PC-9 (cell line): Measurements from ENCODE around the gene HCST. TPM values are rescaled to one million over a fixed set of nuclear protein-coding genes. Genes with fewer than 3 reads are reported as not detected.

Experiments
- BruUV-seq: library from RNA; stranded (reverse); fragments of 400-500 nt; replicated peaks from 2 replicates; lab custom pipeline; 2021; lab: Mats Ljungman, UMichigan
- CTCF ChIA-PET: fragments of 300-600 bp; sonication (Branson Sonifier 250); formaldehyde crosslinking; loops from one replicate; lab custom pipeline; 2022; ENCODE audit warnings: antibody characterized with exemption; lab: Charles Lee
- POLR2A ChIA-PET: fragments of 300-600 bp; sonication (Branson Sonifier 250); formaldehyde crosslinking; loops from one replicate; lab custom pipeline; 2022; ENCODE audit warnings: antibody characterized with exemption; ENCODE audit not compliant: unreplicated experiment; lab: Charles Lee
- DNase-seq, 2 experiments: peaks; one replicate each; pipeline versions ENCODE4 v3.0.0 to v3.0.0-alpha.2; 2015 to 2022; ENCODE audit warnings: mixed read lengths in 1 of 2
- H2AFZ ChIP-seq: fragments of 200-600 bp; sonication (generic); 2 replicates; pipeline ENCODE4 v1.8.1; 2017; ENCODE audit warnings: antibody characterized with exemption
- H3F3A ChIP-seq: fragments of 200-600 bp; sonication (generic); 2 replicates; pipeline ENCODE4 v1.8.1; 2017; ENCODE audit warnings: antibody characterized with exemption, mild to moderate bottlenecking, low read depth; ENCODE audit not compliant: insufficient read depth
- H3K27ac ChIP-seq: fragments of 200-600 bp; sonication (generic); 2 replicates; pipeline ENCODE4 v1.6.1; 2016; ENCODE audit warnings: mixed run types
- H3K27me3 ChIP-seq: fragments of 200-600 bp; sonication (generic); 2 replicates; pipeline ENCODE4 v1.6.1; 2016; ENCODE audit warnings: low read depth, mixed run types; ENCODE audit not compliant: insufficient read depth
- H3K36me3 ChIP-seq: fragments of 200-600 bp; sonication (generic); 2 replicates; pipeline ENCODE4 v1.6.1; 2016; ENCODE audit warnings: low read depth, mixed run types
- H3K4me1 ChIP-seq: fragments of 200-600 bp; sonication (generic); replicated peaks from 2 replicates; pipeline ENCODE4 v1.6.1; 2016; ENCODE audit warnings: mixed run types; ENCODE audit not compliant: insufficient read depth
- H3K4me2 ChIP-seq: fragments of 200-600 bp; sonication (generic); 2 replicates; pipeline ENCODE4 v1.6.1; 2017; ENCODE audit warnings: mixed run types
- H3K4me3 ChIP-seq: fragments of 200-600 bp; sonication (generic); 2 replicates; pipeline ENCODE4 v1.6.1; 2016; ENCODE audit warnings: mixed run types
- H3K79me2 ChIP-seq: fragments of 200-600 bp; sonication (generic); 2 replicates; pipeline ENCODE4 v1.6.1; 2017; ENCODE audit warnings: low read depth, mixed run types
- H3K9me2 ChIP-seq: fragments of 200-600 bp; sonication (generic); 2 replicates; pipeline ENCODE4 v1.8.1; 2017; ENCODE audit warnings: mild to moderate bottlenecking; ENCODE audit not compliant: insufficient read depth
- H3K9me3 ChIP-seq: fragments of 200-600 bp; sonication (generic); 2 replicates; pipeline ENCODE4 v1.8.1; 2016; ENCODE audit warnings: low read depth; ENCODE audit not compliant: insufficient read depth
- H4K20me1 ChIP-seq: fragments of 200-600 bp; sonication (generic); 2 replicates; pipeline ENCODE4 v1.8.1; 2017; ENCODE audit not compliant: insufficient read depth
- EZH2 ChIP-seq: fragments of 200-600 bp; sonication (generic); IDR thresholded peaks from 2 replicates; pipeline ENCODE4 v1.8.0; 2017; ENCODE audit warnings: antibody characterized with exemption, low read depth
- intact Hi-C: fragments of 100-400 bp; cut with micrococcal nuclease; formaldehyde crosslinking; loops from one replicate; pipeline ENCODE4 v1.10.0; 2022; ENCODE audit not compliant: unreplicated experiment
- total RNA-seq: library from RNA; stranded (reverse); gene quantifications from 2 replicates; pipeline ENCODE4 v1.2.3, GENCODE V29; 2021
- TF ChIP-seq, protein P1 (sequence below): fragments of 200-600 bp; sonication (generic); conservative IDR thresholded peaks from 2 replicates; pipeline ENCODE4 v1.6.1; 2017; ENCODE audit warnings: mixed run types, antibody characterized with exemption, mild to moderate bottlenecking, moderate library complexity

Gene HCST
- total RNA-seq, 1 experiment from 2014 or later = 1.8 TPM

DNA sequence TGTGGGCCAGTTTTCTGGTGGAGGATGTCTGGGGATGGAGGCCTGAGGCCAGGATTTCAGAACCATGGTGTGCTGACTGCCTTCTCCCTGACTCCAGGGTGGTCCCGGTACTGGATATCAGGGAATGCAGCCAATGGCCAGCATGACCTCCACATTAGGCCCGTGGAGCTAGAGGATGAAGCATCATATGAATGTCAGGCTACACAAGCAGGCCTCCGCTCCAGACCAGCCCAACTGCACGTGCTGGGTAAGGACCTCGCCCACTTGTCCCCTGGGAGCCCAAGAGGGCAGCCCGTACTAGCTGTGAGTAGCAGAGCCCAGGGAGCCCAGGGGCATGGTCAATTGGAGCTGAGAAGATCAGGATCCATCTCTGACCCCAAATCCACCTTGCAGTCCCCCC is 44.0 kb upstream of the HCST start:
- TF ChIP-seq EZH2 = no peak
- TF ChIP-seq, protein P1, sequence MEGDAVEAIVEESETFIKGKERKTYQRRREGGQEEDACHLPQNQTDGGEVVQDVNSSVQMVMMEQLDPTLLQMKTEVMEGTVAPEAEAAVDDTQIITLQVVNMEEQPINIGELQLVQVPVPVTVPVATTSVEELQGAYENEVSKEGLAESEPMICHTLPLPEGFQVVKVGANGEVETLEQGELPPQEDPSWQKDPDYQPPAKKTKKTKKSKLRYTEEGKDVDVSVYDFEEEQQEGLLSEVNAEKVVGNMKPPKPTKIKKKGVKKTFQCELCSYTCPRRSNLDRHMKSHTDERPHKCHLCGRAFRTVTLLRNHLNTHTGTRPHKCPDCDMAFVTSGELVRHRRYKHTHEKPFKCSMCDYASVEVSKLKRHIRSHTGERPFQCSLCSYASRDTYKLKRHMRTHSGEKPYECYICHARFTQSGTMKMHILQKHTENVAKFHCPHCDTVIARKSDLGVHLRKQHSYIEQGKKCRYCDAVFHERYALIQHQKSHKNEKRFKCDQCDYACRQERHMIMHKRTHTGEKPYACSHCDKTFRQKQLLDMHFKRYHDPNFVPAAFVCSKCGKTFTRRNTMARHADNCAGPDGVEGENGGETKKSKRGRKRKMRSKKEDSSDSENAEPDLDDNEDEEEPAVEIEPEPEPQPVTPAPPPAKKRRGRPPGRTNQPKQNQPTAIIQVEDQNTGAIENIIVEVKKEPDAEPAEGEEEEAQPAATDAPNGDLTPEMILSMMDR = no peak
- no TSS peak for BruUV-seq
- H3K27me3 ChIP-seq = peaks cover 91% of the 10 kb centered on the region
- no peaks in the 10 kb centered on the region for H4K20me1 ChIP-seq
- CTCF ChIA-PET = no interaction called here
- POLR2A ChIA-PET = no interaction called here
- H3K4me1 ChIP-seq = no peaks in the 10 kb centered on the region
- no peak for DNase-seq
- no peaks in the 10 kb centered on the region for H3K79me2 ChIP-seq
- H3K9me2 ChIP-seq = no peaks in the 10 kb centered on the region
- H3K4me2 ChIP-seq = no peak overlapping the region
- no peaks in the 10 kb centered on the region for H3K9me3 ChIP-seq
- H3K4me3 ChIP-seq = no peak overlapping the region
- no peaks in the 10 kb centered on the region for H3K36me3 ChIP-seq
- no peaks in the 10 kb centered on the region for H3F3A ChIP-seq
- H2AFZ ChIP-seq = no peak overlapping the region
- intact Hi-C loops = no loop called here
- H3K27ac ChIP-seq = no peak overlapping the region

DNA sequence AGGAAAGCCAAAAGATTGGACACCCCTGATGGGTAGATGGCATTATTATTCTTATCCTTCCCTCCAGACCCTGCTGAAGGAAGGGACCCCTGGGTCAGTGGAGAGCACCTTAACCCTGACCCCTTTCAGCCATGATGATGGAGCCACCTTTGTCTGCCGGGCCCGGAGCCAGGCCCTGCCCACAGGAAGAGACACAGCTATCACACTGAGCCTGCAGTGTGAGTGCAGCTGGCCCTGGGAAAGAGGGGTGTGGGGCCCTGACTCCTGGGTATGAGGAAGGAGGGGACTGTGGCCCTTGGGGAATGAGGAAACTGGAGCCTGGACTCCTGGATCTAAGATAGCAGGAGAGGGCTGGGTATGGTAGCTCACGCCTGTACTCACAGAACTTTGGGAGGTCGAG is 42.9 kb upstream of the HCST start:
- no peaks in the 10 kb centered on the region for H3F3A ChIP-seq
- peaks cover 91% of the 10 kb centered on the region for H3K27me3 ChIP-seq
- no peak overlapping the region for H2AFZ ChIP-seq
- no peak overlapping the region for H3K4me2 ChIP-seq
- no peaks in the 10 kb centered on the region for H3K9me3 ChIP-seq
- H3K36me3 ChIP-seq = no peaks in the 10 kb centered on the region
- BruUV-seq = no TSS peak
- no peaks in the 10 kb centered on the region for H3K79me2 ChIP-seq
- TF ChIP-seq EZH2 = no peak
- TF ChIP-seq, protein P1 = no peak
- no peak overlapping the region for H3K27ac ChIP-seq
- H3K9me2 ChIP-seq = no peaks in the 10 kb centered on the region
- no peaks in the 10 kb centered on the region for H4K20me1 ChIP-seq
- CTCF ChIA-PET = no interaction called here
- no peak for DNase-seq
- no peak overlapping the region for H3K4me3 ChIP-seq
- H3K4me1 ChIP-seq = no peaks in the 10 kb centered on the region
- intact Hi-C loops = no loop called here
- POLR2A ChIA-PET = interaction anchor here (0.6 kb wide), 1 partner anchor 197 kb away, joined by 6 read pairs; no protein-coding TSS in a partner anchor

DNA sequence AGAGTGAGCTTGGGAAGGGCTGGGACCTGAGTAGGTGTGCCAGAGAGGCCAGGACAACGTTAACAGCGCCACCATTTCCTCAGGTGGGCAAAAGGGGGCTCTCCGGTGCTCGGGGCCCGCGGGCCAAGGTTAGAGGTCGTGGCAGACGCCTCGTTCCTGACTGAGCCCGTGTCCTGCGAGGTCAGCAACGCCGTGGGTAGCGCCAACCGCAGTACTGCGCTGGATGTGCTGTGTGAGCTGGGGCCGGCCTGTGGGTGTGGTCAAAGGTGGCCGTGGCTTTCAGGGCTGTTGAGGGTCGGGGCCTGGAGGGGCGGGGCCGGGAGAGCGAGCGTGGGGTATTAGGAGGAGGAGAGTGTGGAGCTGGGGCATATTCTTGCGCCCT is 41.9 kb upstream of the HCST start:
- BruUV-seq = no TSS peak
- Histone ChIP-seq H3K4me1 (no peaks in the 10 kb centered on the region), H3K79me2 (no peaks in the 10 kb centered on the region), H2AFZ (no peak overlapping the region), H3K4me2 (no peak overlapping the region), H3K27me3 (peaks cover 89% of the 10 kb centered on the region), H4K20me1 (no peaks in the 10 kb centered on the region), H3K9me2 (no peaks in the 10 kb centered on the region), H3K27ac (no peak overlapping the region), H3K36me3 (no peaks in the 10 kb centered on the region), H3K9me3 (no peaks in the 10 kb centered on the region), H3F3A (no peaks in the 10 kb centered on the region), H3K4me3 (no peak overlapping the region)
- CTCF ChIA-PET = no interaction called here
- no peak for DNase-seq
- TF ChIP-seq EZH2 = no peak
- TF ChIP-seq, protein P1 = no peak
- intact Hi-C loops = no loop called here
- POLR2A ChIA-PET = no interaction called here
